Activated CD8-positive, alpha-beta memory T cell treated with anti-CD3 and anti-CD28 coated beads, Interleukin-2, amount 50 U/mL, for 24 hours (primary cell): ENCODE results near the gene LIPN.

Source experiments
- DNase-seq: peaks from one replicate; pipeline ENCODE4 v3.0.0-alpha.2; 2020; ENCODE audit errors: extremely low read depth

LIPN gene

DNA sequence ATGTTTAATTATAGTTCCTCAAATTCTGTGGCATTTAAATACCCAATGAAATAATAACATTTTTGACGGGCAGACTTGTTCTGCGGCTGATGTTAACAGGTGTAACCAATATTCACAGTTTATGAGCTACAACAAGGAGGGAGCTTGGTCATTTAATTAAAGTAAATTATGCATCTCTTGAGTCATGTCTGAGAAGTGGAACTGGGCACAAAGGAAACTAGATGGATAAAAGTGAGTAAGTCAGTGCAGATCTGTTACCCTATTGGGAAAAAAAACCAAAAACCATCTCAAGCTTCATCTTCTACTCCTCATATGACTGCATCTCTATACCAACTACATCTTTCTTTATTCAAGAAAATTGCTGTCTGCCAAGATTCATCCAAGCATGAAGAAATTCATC lies 67.9 kb downstream of the LIPN start:
- no peak for DNase-seq

GRCh38 chr10:88828310-88828709 lies 68.5 kb downstream of the LIPN start:
- DNase-seq = no peak
